Activated CD4-positive, alpha-beta memory T cell treated with anti-CD3 and anti-CD28 coated beads, Interleukin-2, amount 10 ng/mL, durations not matched to agents 7 days and 5 days (primary cell): ENCODE measurements around the gene FHOD3. TPM values are rescaled to one million over a fixed set of nuclear protein-coding genes. Genes with fewer than 3 reads are reported as not detected.
A peak's percentile ranks its signal among the peaks of the same experiment; 100 is the strongest.

Experiments used
- CTCF ChIA-PET: fragments of 350-600 bp; sonication (Branson Sonifier 250); formaldehyde crosslinking; loops from one replicate; lab custom pipeline; 2021; ENCODE audit warnings: antibody characterized with exemption, inconsistent platforms; lab: Charles Lee
- POLR2A ChIA-PET: fragments of 350-600 bp; sonication (Branson Sonifier 250); formaldehyde crosslinking; loops from one replicate; lab custom pipeline; 2021; ENCODE audit warnings: antibody characterized with exemption; lab: Charles Lee
- DNase-seq: peaks from one replicate; pipeline ENCODE4 v3.0.0-alpha.2; 2020
- H3K27ac Mint-ChIP-seq: one replicate; pipeline ENCODE4 v1.8.0; 2021; ENCODE audit warnings: mild to moderate bottlenecking, mixed read lengths
- H3K27me3 Mint-ChIP-seq: one replicate; pipeline ENCODE4 v1.8.0; 2021; ENCODE audit warnings: mixed read lengths
- H3K36me3 Mint-ChIP-seq: one replicate; pipeline ENCODE4 v1.8.0; 2021; ENCODE audit warnings: low read depth, mixed read lengths
- H3K4me1 Mint-ChIP-seq: one replicate; pipeline ENCODE4 v1.8.0; 2021; ENCODE audit warnings: mixed read lengths
- H3K4me3 Mint-ChIP-seq: one replicate; pipeline ENCODE4 v1.8.0; 2021; ENCODE audit warnings: mild to moderate bottlenecking, mixed read lengths
- H3K9me3 Mint-ChIP-seq: one replicate; pipeline ENCODE4 v1.8.0; 2021; ENCODE audit warnings: mixed read lengths
- total RNA-seq, 2 experiments: library from RNA; stranded (reverse); gene quantifications; one replicate each; pipeline ENCODE4 v1.2.3, GENCODE V29; 2021

The FHOD3 gene
- total RNA-seq, 2 experiments from 2014 or later, result not detected

DNA sequence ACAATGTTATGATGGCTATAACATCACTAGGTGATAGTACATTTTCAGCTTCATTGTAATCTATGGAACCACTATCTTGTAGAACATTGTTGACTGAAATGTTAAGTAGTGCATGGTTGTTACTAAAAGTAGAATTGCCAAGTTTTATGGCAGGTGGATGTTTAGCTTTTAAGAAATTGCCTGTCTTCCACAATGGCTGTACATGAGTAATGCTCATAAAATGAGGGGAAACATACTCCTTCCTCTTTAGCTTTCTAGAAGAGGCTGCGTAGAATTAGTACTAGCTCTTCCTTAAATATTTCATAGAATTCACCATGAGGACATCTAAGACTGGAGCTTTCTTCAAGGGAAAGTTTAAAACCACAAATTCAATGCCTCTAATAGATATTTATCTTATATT is 370.3 kb downstream of the FHOD3 start:
- Mint-ChIP-seq H3K27me3 (peaks cover 13% of the 10 kb centered on the region), H3K4me1 (no peaks in the 10 kb centered on the region), H3K36me3 (no peaks in the 10 kb centered on the region), H3K27ac (no peak overlapping the region), H3K4me3 (no peak overlapping the region), H3K9me3 (no peaks in the 10 kb centered on the region)
- no peak for DNase-seq
- POLR2A ChIA-PET, result no interaction called here
- CTCF ChIA-PET, result no interaction called here

- CTCF ChIA-PET, result no interaction called here
- no peaks in the 10 kb centered on the region for H3K9me3 Mint-ChIP-seq
Observed at GRCh38 chr18:36668349-36668748, 370.8 kb downstream of the FHOD3 start.

DNA sequence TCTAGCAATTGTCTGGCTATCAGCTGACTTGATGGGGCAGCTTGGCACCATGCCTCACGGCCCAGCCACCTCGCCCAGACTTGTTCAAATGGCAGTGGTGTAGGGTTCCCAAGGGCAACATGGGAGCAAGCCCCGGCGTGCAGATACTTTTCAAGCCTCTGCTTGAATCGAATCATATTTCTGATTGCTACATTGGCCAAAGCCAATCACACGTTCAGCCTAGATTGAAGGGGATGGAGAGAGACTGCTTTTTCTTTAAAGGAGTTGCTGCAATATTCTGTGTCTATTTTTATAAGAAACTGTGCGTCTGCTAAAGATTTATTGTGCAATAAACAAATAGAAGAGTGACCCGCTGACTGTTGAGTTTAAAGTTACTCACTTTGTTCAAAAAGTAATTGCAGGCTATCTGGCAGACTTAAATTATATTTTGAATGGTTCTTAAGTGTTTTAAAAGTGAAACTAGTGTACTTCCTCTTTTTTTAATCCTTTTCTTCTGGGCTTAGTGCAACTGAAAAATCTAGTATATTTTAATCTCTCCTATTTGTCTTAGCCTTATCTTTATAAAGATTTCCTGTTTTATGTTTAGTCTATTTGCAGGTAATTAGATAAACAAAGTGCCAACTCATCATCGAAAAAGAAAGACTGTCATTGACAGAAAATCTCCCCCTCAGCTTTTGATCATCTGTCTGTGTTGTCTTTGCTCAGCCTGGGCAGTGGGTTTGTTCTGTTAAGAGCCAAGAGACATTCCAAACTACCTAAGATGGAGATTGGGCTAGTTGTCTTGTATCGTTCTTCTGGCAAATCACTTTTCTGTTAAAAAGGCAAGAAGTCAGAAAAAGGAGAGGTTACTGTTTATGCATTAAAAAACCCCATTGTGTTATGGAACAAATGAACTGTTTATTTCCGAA is 375.2 kb downstream of the FHOD3 start:
- Mint-ChIP-seq H3K27ac (no peak overlapping the region), H3K4me1 (no peaks in the 10 kb centered on the region), H3K27me3 (peaks cover 13% of the 10 kb centered on the region), H3K36me3 (no peaks in the 10 kb centered on the region), H3K4me3 (no peak overlapping the region), H3K9me3 (no peaks in the 10 kb centered on the region)
- CTCF ChIA-PET, result no interaction called here
- no peak for DNase-seq
- POLR2A ChIA-PET, result no interaction called here

More at GRCh38 chr18:36668349-36668748, 370.8 kb downstream of the FHOD3 start:
- Mint-ChIP-seq H3K36me3 (no peaks in the 10 kb centered on the region), H3K27ac (no peak overlapping the region), H3K4me1 (no peaks in the 10 kb centered on the region), H3K4me3 (no peak overlapping the region), H3K27me3 (peaks cover 13% of the 10 kb centered on the region)
- no peak for DNase-seq
- POLR2A ChIA-PET, result no interaction called here

- no peaks in the 10 kb centered on the region for H3K9me3 Mint-ChIP-seq
- H3K36me3 Mint-ChIP-seq, result no peaks in the 10 kb centered on the region
- peaks cover 12% of the 10 kb centered on the region for H3K27me3 Mint-ChIP-seq
- POLR2A ChIA-PET, result no interaction called here
- no peak for DNase-seq
- H3K27ac Mint-ChIP-seq, result no peak overlapping the region
- CTCF ChIA-PET, result no interaction called here
- H3K4me3 Mint-ChIP-seq, result no peak overlapping the region
- no peaks in the 10 kb centered on the region for H3K4me1 Mint-ChIP-seq
Observed at GRCh38 chr18:36673452-36673851, 375.9 kb downstream of the FHOD3 start.

GRCh38 chr18:36675076-36675475 is 377.6 kb downstream of the FHOD3 start:
- Mint-ChIP-seq H3K4me3 (no peak overlapping the region), H3K4me1 (no peaks in the 10 kb centered on the region), H3K27me3 (peaks cover 12% of the 10 kb centered on the region), H3K36me3 (no peaks in the 10 kb centered on the region), H3K27ac (no peak overlapping the region), H3K9me3 (no peaks in the 10 kb centered on the region)
- ChIA-PET POLR2A (no interaction called here), CTCF (no interaction called here)
- no peak for DNase-seq

DNA sequence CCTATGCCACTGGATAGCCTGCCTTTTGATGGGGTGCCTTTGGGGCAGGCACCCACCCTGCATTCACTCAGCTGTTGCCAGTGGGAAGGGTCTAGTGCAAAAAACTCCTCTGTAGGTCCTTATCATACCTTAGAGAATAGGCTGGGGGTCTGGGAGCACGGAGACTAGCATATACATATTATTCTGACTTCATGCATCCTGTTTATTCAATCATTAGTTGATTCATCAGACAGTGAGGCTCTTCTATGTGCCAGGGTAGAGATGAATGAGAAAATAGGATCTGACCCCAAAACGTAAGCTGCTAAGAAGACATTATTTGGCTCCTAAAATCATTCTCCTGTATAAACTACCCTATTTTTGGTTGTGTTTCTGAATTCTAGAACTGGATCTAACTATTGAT is 378.0 kb downstream of the FHOD3 start:
- DNase-seq, result no peak
- Mint-ChIP-seq H3K27me3 (peaks cover 8% of the 10 kb centered on the region), H3K4me1 (no peaks in the 10 kb centered on the region), H3K36me3 (no peaks in the 10 kb centered on the region), H3K4me3 (no peak overlapping the region), H3K27ac (no peak overlapping the region), H3K9me3 (no peaks in the 10 kb centered on the region)
- ChIA-PET POLR2A (no interaction called here), CTCF (no interaction called here)

- H3K4me3 Mint-ChIP-seq, result no peak overlapping the region
- H3K9me3 Mint-ChIP-seq, result no peaks in the 10 kb centered on the region
- H3K4me1 Mint-ChIP-seq, result no peaks in the 10 kb centered on the region
- DNase-seq, result no peak
- H3K27ac Mint-ChIP-seq, result no peak overlapping the region
- no peaks in the 10 kb centered on the region for H3K36me3 Mint-ChIP-seq
- H3K27me3 Mint-ChIP-seq, result peaks cover 4% of the 10 kb centered on the region
- ChIA-PET POLR2A (no interaction called here), CTCF (no interaction called here)
Observed at GRCh38 chr18:36676629-36677028, 379.1 kb downstream of the FHOD3 start.

GRCh38 chr18:36680042-36680441 is 382.5 kb downstream of the FHOD3 start:
- Mint-ChIP-seq H3K4me3 (no peak overlapping the region), H3K9me3 (peaks cover 2% of the 10 kb centered on the region), H3K4me1 (no peaks in the 10 kb centered on the region), H3K27me3 (peaks cover 2% of the 10 kb centered on the region), H3K36me3 (no peaks in the 10 kb centered on the region), H3K27ac (no peak overlapping the region)
- no peak for DNase-seq
- CTCF ChIA-PET, result no interaction called here
- POLR2A ChIA-PET, result no interaction called here

DNA sequence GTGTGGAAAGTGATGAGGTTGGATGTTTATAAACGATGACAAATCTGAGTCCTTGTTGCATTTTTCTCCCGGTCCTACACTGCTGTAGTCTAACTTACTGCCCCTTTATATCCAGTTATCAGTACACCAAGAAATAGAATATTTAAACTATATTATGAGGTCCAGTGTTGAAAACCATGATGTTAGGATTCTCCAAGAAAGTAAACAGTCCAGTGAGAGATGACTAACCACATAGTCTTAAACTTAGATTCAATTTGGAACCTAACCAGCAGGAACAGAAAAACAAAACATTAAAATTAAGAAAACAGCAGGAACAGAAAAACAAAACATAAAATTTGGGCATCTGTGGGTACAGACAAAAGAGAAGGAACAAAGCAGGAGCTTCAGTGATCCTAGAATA is 388.1 kb downstream of the FHOD3 start:
- H3K9me3 Mint-ChIP-seq, result peaks cover 2% of the 10 kb centered on the region
- no peak overlapping the region for H3K27ac Mint-ChIP-seq
- DNase-seq, result no peak
- peaks cover 11% of the 10 kb centered on the region for H3K27me3 Mint-ChIP-seq
- no peak overlapping the region for H3K4me3 Mint-ChIP-seq
- no peaks in the 10 kb centered on the region for H3K4me1 Mint-ChIP-seq
- ChIA-PET POLR2A (no interaction called here), CTCF (interaction anchor here (1.5 kb wide), 1 partner anchor 214 kb away, joined by 3 read pairs; no protein-coding TSS in a partner anchor)
- no peaks in the 10 kb centered on the region for H3K36me3 Mint-ChIP-seq

- H3K4me3 Mint-ChIP-seq, result no peak overlapping the region
- H3K27ac Mint-ChIP-seq, result no peak overlapping the region
- peak; percentile 58 for DNase-seq
- peaks cover 11% of the 10 kb centered on the region for H3K27me3 Mint-ChIP-seq
- ChIA-PET POLR2A (no interaction called here), CTCF (interaction anchor here (0.7 to 2.8 kb wide), 21 partner anchors 9 to 213 kb away, joined by 3 to 30 read pairs (median 5); partner anchors contain the start of genes KIAA1328 and TPGS2)
- H3K36me3 Mint-ChIP-seq, result no peaks in the 10 kb centered on the region
- no peaks in the 10 kb centered on the region for H3K4me1 Mint-ChIP-seq
- H3K9me3 Mint-ChIP-seq, result peaks cover 2% of the 10 kb centered on the region
Observed at GRCh38 chr18:36688020-36688965, 390.8 kb downstream of the FHOD3 start.

GRCh38 chr18:36692371-36692770 is 394.9 kb downstream of the FHOD3 start:
- DNase-seq, result no peak
- H3K36me3 Mint-ChIP-seq, result no peaks in the 10 kb centered on the region
- H3K4me3 Mint-ChIP-seq, result no peak overlapping the region
- no peak overlapping the region for H3K27ac Mint-ChIP-seq
- ChIA-PET POLR2A (no interaction called here), CTCF (no interaction called here)
- no peaks in the 10 kb centered on the region for H3K9me3 Mint-ChIP-seq
- peaks cover 6% of the 10 kb centered on the region for H3K27me3 Mint-ChIP-seq
- no peaks in the 10 kb centered on the region for H3K4me1 Mint-ChIP-seq

GRCh38 chr18:36692921-36693332 is 395.4 kb downstream of the FHOD3 start:
- DNase-seq, result no peak
- no peaks in the 10 kb centered on the region for H3K4me1 Mint-ChIP-seq
- ChIA-PET CTCF (no interaction called here), POLR2A (no interaction called here)
- H3K4me3 Mint-ChIP-seq, result no peak overlapping the region
- H3K27me3 Mint-ChIP-seq, result peaks cover 6% of the 10 kb centered on the region
- no peaks in the 10 kb centered on the region for H3K36me3 Mint-ChIP-seq
- no peak overlapping the region for H3K27ac Mint-ChIP-seq
- no peaks in the 10 kb centered on the region for H3K9me3 Mint-ChIP-seq
